Retinal pigment epithelial cell (primary cell): Measurements from ENCODE around the gene CHCHD6.

Experiments
- DNase-seq: peaks from one replicate; pipeline ENCODE4 v3.0.0-alpha.2; 2010; ENCODE audit warnings: low read depth
- H3K4me3 ChIP-seq: 2 replicates; pipeline ENCODE4 v1.5.1; 2011; ENCODE audit warnings: mild to moderate bottlenecking, low read length, control low read depth, moderate library complexity
- TF ChIP-seq, protein P1 (sequence below): conservative IDR thresholded peaks from 2 replicates; pipeline ENCODE4 v1.5.1; 2011; ENCODE audit warnings: low read depth, low read length, control low read depth, inconsistent platforms

The CHCHD6 gene

GRCh38 chr3:126888186-126888760 is 184.2 kb downstream of the CHCHD6 start:
- TF ChIP-seq, protein P1, sequence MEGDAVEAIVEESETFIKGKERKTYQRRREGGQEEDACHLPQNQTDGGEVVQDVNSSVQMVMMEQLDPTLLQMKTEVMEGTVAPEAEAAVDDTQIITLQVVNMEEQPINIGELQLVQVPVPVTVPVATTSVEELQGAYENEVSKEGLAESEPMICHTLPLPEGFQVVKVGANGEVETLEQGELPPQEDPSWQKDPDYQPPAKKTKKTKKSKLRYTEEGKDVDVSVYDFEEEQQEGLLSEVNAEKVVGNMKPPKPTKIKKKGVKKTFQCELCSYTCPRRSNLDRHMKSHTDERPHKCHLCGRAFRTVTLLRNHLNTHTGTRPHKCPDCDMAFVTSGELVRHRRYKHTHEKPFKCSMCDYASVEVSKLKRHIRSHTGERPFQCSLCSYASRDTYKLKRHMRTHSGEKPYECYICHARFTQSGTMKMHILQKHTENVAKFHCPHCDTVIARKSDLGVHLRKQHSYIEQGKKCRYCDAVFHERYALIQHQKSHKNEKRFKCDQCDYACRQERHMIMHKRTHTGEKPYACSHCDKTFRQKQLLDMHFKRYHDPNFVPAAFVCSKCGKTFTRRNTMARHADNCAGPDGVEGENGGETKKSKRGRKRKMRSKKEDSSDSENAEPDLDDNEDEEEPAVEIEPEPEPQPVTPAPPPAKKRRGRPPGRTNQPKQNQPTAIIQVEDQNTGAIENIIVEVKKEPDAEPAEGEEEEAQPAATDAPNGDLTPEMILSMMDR = no peak
- DNase-seq = no peak
- no peak overlapping the region for H3K4me3 ChIP-seq

DNA sequence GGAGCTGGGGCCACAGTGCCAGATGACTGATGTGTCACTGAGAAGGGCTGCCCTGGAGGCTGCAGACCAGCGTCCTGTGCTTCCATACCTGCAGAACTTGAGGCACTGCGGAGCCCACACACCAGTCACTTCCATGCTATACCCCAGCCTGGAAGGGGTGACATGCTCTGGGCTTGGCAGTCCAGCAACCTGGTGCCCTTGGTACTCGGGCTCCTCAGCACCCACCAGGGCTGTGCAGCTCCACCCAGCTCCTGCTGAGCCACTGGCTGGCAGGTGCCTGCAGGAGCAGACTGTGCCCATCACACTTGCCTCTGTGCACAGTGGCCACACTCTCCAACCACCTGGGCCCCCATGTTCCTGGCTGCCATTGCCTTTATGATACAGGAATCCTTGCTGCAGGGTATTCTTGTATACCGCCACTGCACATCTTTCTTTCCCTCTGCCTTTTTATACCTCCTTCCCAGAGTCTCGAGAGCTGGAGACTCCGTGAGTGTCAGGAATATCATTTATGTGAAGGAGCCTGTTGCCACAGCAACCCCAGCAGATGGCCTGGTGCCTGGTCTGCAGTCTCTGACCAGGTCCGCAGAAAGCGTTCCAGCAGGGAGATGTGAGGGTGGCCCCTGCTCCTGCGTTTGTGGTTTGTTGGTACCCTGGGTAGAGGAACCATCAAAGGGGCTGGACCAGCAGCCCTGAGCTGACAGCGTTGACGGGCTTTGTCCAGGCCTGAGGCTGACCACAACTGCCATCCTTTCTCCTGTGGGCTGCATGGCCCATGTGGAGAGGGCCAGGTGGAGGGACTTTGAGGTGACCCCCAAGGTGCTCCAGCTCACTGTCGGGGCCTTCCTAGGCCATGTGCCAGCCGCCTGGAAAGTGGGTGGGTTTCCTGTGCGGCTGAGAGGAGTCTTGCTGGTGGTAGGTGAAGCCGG is 185.5 kb downstream of the CHCHD6 start:
- TF ChIP-seq, protein P1 = no peak
- no peak for DNase-seq
- H3K4me3 ChIP-seq = no peak overlapping the region

- no peak overlapping the region for H3K4me3 ChIP-seq
- TF ChIP-seq, protein P1 = no peak
- no peak for DNase-seq
These were observed 187.1 kb downstream of the CHCHD6 start for GRCh38 chr3:126891141-126891540.

- DNase-seq = no peak
- no peak overlapping the region for H3K4me3 ChIP-seq
- TF ChIP-seq, protein P1 = no peak
These were observed 187.8 kb downstream of the CHCHD6 start for GRCh38 chr3:126891791-126892190.

DNA sequence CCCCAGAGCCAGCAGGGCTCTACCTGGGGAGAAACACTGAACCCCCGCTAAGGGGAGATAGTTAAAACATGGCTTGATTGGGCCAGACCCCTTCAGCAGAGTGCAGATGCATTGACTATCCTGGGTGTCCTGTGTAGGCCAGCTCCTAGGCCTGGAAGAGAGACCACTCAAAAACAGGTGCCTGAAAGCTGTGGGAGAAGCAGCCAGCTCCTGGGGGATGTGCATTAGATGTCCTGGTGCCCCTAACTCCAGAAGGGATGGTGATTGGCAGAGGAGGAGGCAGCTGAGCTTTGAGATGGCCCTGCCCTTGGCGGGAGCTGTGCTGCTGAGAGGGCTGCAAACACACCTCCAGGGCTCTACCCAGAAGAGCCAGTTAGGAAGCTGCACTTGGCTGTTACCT is 189.6 kb downstream of the CHCHD6 start:
- TF ChIP-seq, protein P1 = no peak
- no peak for DNase-seq
- H3K4me3 ChIP-seq = no peak overlapping the region

GRCh38 chr3:126894475-126894874 is 190.4 kb downstream of the CHCHD6 start:
- TF ChIP-seq, protein P1 = no peak
- DNase-seq = no peak

More at GRCh38 chr3:126894475-126894874, 190.4 kb downstream of the CHCHD6 start:
- H3K4me3 ChIP-seq = no peak overlapping the region
